Posterior cingulate gyrus (tissue), 11 donors: ENCODE measurements around the gene ATP1B1.

Experiments
- DNase-seq, 10 donors: peaks; one replicate each; pipeline versions ENCODE4 v3.0.0 to v3.0.0-alpha.2; 2020 to 2021; ENCODE audit warnings: mixed read lengths in 3 of 10
- intact Hi-C: fragments of 100-400 bp; cut with DNase I; formaldehyde crosslinking; loops from one replicate; pipeline ENCODE4 v1.15.1; 2023

ATP1B1 gene

DNA sequence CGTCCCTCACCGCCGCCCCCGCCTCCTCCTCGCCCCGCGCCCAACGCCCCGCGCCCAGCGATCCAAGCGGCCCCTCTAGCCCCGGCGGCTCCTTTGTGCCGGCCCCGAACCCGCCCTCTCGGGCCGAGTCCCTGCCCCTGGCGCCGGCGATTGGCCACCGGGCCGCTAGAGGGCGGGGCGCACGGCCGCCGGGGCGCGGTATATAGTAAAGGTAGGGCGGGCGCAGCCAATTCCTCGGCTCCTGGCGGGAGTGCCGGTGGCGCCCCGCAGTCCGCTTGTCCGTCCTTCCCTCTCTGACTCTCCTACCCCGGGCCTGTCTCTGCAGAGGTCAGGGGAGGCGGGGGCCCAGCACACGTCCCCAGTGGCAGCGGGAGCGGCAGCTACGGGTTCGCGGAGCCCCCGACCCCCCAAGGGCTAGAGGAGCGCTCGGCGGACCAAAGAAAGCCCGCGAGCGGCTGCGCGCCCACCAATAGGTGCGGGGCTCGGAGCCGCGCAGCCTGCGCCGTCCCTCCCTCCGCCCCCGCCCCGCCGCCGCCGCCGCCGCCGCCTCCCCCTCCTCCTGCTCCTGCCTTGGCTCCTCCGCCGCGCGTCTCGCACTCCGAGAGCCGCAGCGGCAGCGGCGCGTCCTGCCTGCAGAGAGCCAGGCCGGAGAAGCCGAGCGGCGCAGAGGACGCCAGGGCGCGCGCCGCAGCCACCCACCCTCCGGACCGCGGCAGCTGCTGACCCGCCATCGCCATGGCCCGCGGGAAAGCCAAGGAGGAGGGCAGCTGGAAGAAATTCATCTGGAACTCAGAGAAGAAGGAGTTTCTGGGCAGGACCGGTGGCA lies at the start of gene ATP1B1:
ATP1B1 (plus strand) TSS at position 596 of the 826 bp plus-strand sequence; CDS start at position 736, 140 bp downstream.
- DNase-seq = peak; percentile 80 to 99 (median 90)
- intact Hi-C loops = loop anchor here (5.0 kb wide), 2 partner anchors 144 to 469 kb away; no protein-coding TSS in a partner anchor

DNA sequence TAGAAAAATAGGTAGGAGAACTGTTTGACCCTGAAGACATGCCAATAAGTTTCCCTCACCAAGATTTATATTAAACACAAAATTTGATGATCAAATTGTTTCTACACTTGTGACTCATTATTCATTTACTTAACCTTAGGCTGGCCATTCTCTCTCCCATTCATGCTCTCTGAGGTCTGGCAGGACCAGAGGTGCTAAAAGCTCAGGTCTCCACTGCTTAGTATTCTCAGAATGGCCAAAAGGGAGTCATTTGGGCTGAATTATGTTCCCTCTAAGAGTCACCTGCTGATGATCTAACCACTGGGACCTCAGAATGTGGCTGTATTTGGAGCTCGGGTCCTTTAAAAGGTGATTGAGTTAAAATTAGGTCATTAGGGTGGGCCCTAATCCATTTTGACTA lies 47.1 kb upstream of the ATP1B1 start:
- no peak for DNase-seq
- intact Hi-C loops = no loop called here

- intact Hi-C loops = no loop called here
- no peak for DNase-seq
Observed at GRCh38 chr1:169060043-169060722, 46.3 kb upstream of the ATP1B1 start.

DNA sequence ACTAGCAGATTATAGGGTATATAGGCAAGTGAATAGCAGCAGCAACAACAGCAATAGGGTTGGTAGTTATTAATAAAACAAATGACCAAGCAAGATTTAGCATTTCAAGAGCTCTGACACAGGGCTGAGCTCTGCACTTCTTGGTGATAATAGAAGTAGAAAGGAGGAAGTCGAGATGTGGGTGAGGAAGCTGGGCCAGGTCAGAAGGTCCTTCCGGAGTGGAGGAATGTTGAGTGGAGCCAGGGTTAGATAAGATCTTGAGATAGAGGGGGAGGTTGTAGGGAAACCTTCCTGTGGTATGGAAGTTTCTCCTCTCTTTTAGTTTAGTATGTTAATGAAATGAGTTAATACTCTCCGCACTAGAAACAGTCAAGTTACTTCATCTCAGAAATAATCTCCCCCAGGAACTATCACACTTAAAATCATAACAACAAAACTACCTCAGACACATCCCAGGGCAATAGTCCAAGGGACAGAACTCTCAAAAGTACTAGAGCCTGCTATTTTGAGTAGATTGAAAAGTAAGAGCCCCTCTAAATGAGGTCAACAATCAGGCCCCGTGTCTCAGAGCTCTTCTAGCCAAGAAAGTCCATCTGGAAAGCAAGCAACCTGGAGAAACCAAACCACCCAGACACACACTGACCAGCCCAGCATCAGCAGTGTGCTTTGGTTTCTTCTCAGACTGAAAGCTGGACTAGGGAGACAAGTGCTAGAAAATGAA lies 45.4 kb upstream of the ATP1B1 start:
- peak in 1 of 10 donors; percentile 51 for DNase-seq
- intact Hi-C loops = no loop called here

GRCh38 chr1:169062152-169062551 lies 44.3 kb upstream of the ATP1B1 start:
- intact Hi-C loops = no loop called here
- DNase-seq = no peak

DNA sequence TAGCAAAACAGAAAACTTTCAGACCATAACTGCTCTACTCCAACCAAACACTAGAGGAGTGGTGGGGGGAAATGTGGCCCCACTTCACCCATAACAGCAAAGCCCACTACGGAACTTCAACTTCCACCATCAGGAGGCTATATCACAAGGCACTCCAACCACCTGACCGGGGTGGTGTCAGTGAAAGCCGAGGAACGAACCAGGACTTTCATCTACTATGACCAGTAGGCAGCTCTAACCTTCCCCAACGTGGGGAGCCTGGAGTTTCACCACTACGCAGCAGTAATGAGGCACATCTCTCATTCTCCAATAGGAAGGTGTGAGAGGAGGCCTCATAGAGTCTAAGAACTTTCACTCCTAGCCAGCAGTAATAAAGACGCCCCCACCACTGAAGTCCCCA lies 42.4 kb upstream of the ATP1B1 start:
- intact Hi-C loops = no loop called here
- DNase-seq = peak in 1 of 10 donors; percentile 53

- DNase-seq = no peak
Observed at GRCh38 chr1:169070547-169070946, 35.9 kb upstream of the ATP1B1 start.

DNA sequence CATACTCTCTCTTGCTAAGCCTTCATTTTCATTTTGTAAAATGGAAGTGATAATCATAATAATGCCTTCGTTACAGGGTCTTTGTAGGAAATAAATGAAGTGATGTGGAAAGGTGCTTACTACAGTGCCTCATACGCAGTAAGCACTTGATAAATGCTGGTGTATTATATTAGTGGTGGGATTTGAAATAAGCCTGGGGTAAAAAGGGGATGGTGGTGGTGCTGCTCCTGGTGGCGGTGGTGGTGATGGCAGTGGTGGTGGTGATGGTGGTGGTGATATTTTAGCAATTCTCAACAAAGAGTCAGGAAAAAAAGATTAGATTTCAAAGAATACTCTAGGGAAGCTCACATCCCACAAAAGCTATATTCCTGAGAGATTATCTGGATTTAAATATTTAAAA lies 35.5 kb upstream of the ATP1B1 start:
- intact Hi-C loops = no loop called here
- DNase-seq = no peak

More at GRCh38 chr1:169070547-169070946, 35.9 kb upstream of the ATP1B1 start:
- intact Hi-C loops = no loop called here

- no peak for DNase-seq
- intact Hi-C loops = no loop called here
Observed at GRCh38 chr1:169072945-169073725, 33.4 kb upstream of the ATP1B1 start.

DNA sequence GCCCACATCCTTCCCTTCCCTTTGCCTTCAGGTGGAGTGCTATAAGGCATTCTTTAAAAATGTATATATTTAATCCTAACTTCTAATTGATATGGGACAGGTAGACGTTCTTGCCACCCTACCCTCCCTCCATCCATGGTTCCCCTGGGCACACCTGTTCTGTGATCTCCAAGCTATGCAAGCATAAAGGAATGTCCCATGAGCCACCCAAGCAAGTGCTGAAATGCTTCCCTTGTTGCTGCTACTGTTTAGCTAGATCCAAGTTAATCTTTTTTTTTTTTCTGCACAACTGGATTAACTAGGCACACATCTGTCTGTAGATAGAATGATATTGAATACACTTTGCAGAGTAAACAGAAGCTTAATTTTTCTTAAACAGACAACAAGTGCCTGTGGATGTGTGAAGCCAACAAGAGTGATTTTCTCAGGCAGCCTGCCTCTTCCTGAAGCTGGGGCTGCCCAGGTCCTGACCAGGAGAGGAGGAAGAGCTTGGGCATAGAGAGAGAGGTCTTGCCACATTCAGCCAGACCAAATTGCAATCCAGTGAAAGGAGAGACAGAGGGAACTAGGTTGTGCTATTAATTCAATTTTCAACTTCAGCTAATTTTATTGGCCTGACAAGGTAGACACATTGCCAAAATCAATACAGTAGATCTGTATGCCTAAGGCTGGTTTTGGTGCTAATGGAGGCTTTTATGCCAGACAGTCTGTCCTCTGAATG lies 28.2 kb upstream of the ATP1B1 start:
- no peak for DNase-seq
- intact Hi-C loops = no loop called here

- DNase-seq = no peak
- intact Hi-C loops = no loop called here
Observed at GRCh38 chr1:169081503-169082123, 24.9 kb upstream of the ATP1B1 start.

GRCh38 chr1:169085911-169086310 lies 20.6 kb upstream of the ATP1B1 start:
- no peak for DNase-seq
- intact Hi-C loops = no loop called here

DNA sequence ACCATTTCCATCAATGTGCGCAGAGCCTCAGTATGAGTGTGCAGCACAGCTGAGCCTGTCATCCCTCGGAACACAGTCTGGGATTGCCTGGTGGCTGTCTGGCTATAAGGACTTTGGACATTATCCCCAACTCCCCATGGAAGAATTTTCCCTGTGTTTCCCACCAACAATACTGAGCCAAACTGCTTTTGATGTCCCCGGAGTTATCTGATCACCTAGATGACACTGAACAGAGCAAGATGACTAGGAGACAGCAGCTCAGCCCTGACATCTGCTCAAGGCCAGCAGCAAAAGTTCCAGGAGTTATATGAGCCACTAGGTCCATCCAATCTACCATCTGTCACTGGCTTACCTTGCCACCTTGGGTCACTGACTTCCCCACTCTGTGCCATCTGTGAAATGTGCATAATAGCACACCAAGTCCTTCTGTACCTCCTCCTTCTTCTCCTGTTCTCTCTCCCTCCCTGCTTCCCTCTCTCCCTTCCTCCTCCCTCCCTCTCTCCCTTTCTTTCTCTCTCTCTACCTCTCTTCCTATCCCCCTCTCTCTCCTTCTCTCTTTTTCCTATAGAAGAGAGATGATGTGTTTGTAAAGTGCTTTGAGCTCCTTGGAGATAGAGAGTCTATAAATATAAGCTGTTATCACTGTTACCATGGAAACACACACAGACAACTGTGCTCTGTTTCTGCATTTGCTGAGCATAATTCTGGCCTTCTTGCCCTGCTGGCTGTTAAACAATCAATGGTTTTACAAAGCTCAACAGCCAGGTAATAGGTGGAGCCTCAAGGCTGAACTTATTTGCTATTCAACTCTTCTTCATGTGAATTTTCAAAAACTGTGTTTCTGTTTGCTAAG lies 19.7 kb upstream of the ATP1B1 start:
- no peak for DNase-seq
- intact Hi-C loops = no loop called here

DNA sequence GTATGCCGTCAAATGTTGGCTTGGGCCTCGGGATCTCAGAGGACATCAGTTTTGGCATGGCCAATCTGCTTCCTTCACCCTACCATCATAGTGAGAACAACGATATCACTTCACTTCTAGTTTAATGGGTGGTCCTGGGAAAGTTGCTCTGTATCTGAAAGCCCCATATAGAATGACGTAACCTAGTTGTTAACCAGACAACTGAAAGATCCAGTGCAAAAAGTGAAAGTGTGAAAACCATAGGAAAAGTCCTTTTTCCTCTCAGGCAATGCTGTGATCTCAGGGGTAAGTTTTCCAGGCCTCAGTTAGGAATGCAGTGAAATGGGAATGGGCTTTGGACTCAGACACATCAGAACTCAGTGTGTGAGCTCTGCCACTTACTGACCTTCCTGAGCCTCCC lies 18.6 kb upstream of the ATP1B1 start:
- intact Hi-C loops = no loop called here
- no peak for DNase-seq

DNA sequence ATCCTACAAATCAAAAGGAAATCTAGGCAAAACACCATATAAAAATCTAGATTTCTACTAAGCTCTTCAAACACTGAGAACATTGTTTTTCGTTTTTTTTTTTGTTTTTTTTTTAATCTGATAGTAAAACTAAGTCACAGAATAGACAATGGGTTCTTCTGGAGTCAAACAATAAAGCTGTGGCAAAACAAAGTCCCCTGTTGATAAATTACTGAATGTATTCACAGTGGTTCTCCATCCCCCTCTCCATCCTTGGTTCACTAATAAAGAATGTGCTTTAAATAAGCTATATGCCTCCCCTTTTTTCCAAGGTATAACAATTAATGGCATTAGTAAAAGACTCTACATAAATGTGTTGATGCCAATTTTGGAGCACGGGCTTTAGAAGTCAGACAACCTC lies 16.7 kb upstream of the ATP1B1 start:
- intact Hi-C loops = no loop called here
- no peak for DNase-seq

DNA sequence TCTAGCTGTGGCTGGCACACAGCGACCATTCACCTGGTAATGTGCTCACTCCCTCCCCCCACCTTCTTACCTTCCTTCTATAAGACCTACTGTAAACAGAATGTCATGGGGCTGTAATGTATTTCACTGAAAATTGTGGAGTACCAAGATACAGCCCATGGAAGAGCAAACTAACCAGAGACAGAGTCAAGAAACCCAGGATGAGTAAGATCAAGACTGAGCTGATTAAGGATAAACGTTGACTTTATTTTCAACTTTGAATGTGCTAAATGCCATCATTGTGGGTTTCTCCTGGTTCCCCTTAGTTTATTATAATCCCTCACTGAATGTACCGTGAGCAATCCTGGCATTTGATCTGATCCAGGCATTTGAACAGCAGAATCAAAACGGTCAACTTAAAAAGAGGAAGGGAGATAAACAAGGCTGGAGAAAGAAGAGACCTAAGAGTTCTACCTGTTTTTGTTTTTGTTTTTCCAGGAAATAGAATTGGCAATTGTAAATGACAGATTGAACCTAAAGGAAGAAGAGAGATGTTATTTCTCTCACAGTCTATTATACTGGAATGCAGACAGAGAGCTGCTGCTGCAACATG lies 16.1 kb upstream of the ATP1B1 start:
- intact Hi-C loops = no loop called here
- no peak for DNase-seq

- intact Hi-C loops = no loop called here
- DNase-seq = no peak
Observed at GRCh38 chr1:169090900-169091311, 15.6 kb upstream of the ATP1B1 start.

- intact Hi-C loops = no loop called here
- peak in 4 of 10 donors; percentile 54 to 89 (median 84) for DNase-seq
Observed at GRCh38 chr1:169091480-169091941, 15.0 kb upstream of the ATP1B1 start.
